Measurements from ENCODE around the gene PPP2R5C.

PPP2R5C gene

GRCh38 chr14:101813171-101813759 is 51.8 kb downstream of the PPP2R5C start:
- no peak for TF ChIP-seq CTCF (IDR thresholded peaks at IDR 0.05; ENCODE audit: extremely low read depth, insufficient read depth, missing control alignments)
- in situ Hi-C loops (cut with MboI; ENCODE audit: low pct_unique_long_range_greater_than_20kb, low sequenced_read_pairs, unreplicated experiment) = no loop called here
- no peak for DNase-seq (ENCODE audit: low spot score)

GRCh38 chr14:101813833-101814232 is 52.3 kb downstream of the PPP2R5C start:
- no peak for TF ChIP-seq CTCF (IDR thresholded peaks at IDR 0.05; ENCODE audit: extremely low read depth, insufficient read depth, missing control alignments)
- in situ Hi-C loops (cut with MboI; ENCODE audit: low pct_unique_long_range_greater_than_20kb, low sequenced_read_pairs, unreplicated experiment) = no loop called here
- DNase-seq (ENCODE audit: low spot score) = no peak

GRCh38 chr14:101814934-101815333 is 53.4 kb downstream of the PPP2R5C start:
- in situ Hi-C loops (cut with MboI; ENCODE audit: low pct_unique_long_range_greater_than_20kb, low sequenced_read_pairs, unreplicated experiment) = no loop called here
- no peak for TF ChIP-seq CTCF (IDR thresholded peaks at IDR 0.05; ENCODE audit: extremely low read depth, insufficient read depth, missing control alignments)
- no peak for DNase-seq (ENCODE audit: low spot score)

- TF ChIP-seq CTCF (IDR thresholded peaks at IDR 0.05; ENCODE audit: extremely low read depth, insufficient read depth, missing control alignments) = no peak
- in situ Hi-C loops (cut with MboI; ENCODE audit: low pct_unique_long_range_greater_than_20kb, low sequenced_read_pairs, unreplicated experiment) = no loop called here
- DNase-seq (ENCODE audit: low spot score) = no peak
Observed at GRCh38 chr14:101815994-101816393, 54.5 kb downstream of the PPP2R5C start.

- DNase-seq (ENCODE audit: low spot score) = no peak
- in situ Hi-C loops (cut with MboI; ENCODE audit: low pct_unique_long_range_greater_than_20kb, low sequenced_read_pairs, unreplicated experiment) = no loop called here
- TF ChIP-seq CTCF (IDR thresholded peaks at IDR 0.05; ENCODE audit: extremely low read depth, insufficient read depth, missing control alignments) = no peak
Observed at GRCh38 chr14:101817501-101818001, 56.0 kb downstream of the PPP2R5C start.

- no peak for DNase-seq (ENCODE audit: low spot score)
- in situ Hi-C loops (cut with MboI; ENCODE audit: low pct_unique_long_range_greater_than_20kb, low sequenced_read_pairs, unreplicated experiment) = no loop called here
- TF ChIP-seq CTCF (IDR thresholded peaks at IDR 0.05; ENCODE audit: extremely low read depth, insufficient read depth, missing control alignments) = no peak
Observed at GRCh38 chr14:101819251-101819990, 57.9 kb downstream of the PPP2R5C start.
